Neural cell (in vitro differentiated cells): ENCODE results near the gene SERPINB1.

Experiments used
- EZH2 ChIP-seq: fragments of 200-600, 300-800 bp; shearing (Covaris generic), sonication (generic); IDR thresholded peaks from 2 replicates; pipeline ENCODE4 v1.6.1; 2014; ENCODE audit warnings: antibody characterized with exemption, low read length, borderline replicate concordance, mild to moderate bottlenecking; ENCODE audit not compliant: insufficient read depth, poor library complexity, severe bottlenecking
- POLR2AphosphoS5 ChIP-seq: IDR thresholded peaks from 2 replicates; pipeline ENCODE4 v1.6.1; 2012
- TF ChIP-seq, protein P1 (sequence below): fragments of 450-650 bp; IDR thresholded peaks from 2 replicates; pipeline ENCODE4 v1.5.1; 2014; ENCODE audit warnings: antibody characterized with exemption, mild to moderate bottlenecking, moderate library complexity; ENCODE audit not compliant: poor library complexity, severe bottlenecking
- TF ChIP-seq, protein P2 (sequence below): IDR thresholded peaks from 2 replicates; pipeline ENCODE4 v1.6.1; 2012; ENCODE audit warnings: borderline replicate concordance

DNA sequence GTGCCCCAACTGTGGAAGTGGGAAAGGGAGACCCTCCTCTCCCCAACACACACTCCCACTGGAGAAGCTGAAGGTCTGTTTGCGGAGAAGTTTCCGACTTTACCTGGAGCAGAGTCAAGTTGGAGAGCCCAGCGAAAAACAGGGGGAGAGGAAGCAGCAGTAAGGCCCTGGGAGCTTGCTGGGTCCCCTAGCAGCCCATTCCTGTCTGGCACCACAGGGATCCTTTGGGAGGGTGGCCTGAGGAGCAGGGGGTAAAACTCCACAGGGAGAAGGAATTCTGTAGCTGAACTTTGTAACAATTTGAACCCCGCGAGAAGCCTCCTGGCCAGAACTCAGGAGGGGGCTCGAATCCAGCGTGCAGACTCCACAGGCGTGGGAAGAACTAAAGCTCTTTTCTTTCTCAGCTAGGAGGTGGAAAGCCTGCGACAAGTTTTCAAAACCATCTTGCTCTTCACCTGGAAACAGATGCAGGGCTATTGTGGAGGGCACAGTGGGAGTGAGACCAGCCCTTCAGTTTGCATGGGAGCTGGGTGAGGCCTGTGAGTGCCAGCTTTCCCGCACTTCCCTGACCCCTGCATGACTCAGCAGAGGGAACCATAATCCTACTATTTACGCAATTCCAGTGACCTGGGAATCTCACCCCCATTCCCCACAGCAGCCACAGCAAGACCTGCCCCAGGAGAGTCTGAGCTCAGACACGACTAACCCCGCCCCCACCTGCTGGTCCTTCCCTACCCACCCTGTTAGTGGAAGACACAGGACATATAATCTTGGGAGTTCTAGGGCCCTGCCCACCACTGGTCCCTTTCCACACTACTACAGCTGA is 35.6 kb upstream of the SERPINB1 start:
- TF ChIP-seq, protein P1, sequence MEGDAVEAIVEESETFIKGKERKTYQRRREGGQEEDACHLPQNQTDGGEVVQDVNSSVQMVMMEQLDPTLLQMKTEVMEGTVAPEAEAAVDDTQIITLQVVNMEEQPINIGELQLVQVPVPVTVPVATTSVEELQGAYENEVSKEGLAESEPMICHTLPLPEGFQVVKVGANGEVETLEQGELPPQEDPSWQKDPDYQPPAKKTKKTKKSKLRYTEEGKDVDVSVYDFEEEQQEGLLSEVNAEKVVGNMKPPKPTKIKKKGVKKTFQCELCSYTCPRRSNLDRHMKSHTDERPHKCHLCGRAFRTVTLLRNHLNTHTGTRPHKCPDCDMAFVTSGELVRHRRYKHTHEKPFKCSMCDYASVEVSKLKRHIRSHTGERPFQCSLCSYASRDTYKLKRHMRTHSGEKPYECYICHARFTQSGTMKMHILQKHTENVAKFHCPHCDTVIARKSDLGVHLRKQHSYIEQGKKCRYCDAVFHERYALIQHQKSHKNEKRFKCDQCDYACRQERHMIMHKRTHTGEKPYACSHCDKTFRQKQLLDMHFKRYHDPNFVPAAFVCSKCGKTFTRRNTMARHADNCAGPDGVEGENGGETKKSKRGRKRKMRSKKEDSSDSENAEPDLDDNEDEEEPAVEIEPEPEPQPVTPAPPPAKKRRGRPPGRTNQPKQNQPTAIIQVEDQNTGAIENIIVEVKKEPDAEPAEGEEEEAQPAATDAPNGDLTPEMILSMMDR, result no peak
- TF ChIP-seq, protein P2, sequence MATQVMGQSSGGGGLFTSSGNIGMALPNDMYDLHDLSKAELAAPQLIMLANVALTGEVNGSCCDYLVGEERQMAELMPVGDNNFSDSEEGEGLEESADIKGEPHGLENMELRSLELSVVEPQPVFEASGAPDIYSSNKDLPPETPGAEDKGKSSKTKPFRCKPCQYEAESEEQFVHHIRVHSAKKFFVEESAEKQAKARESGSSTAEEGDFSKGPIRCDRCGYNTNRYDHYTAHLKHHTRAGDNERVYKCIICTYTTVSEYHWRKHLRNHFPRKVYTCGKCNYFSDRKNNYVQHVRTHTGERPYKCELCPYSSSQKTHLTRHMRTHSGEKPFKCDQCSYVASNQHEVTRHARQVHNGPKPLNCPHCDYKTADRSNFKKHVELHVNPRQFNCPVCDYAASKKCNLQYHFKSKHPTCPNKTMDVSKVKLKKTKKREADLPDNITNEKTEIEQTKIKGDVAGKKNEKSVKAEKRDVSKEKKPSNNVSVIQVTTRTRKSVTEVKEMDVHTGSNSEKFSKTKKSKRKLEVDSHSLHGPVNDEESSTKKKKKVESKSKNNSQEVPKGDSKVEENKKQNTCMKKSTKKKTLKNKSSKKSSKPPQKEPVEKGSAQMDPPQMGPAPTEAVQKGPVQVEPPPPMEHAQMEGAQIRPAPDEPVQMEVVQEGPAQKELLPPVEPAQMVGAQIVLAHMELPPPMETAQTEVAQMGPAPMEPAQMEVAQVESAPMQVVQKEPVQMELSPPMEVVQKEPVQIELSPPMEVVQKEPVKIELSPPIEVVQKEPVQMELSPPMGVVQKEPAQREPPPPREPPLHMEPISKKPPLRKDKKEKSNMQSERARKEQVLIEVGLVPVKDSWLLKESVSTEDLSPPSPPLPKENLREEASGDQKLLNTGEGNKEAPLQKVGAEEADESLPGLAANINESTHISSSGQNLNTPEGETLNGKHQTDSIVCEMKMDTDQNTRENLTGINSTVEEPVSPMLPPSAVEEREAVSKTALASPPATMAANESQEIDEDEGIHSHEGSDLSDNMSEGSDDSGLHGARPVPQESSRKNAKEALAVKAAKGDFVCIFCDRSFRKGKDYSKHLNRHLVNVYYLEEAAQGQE, result no peak
- no peak for TF ChIP-seq POLR2AphosphoS5
- TF ChIP-seq EZH2, result no peak
